Caco-2 (cell line): ENCODE results near the gene AGXT2. TPM values are rescaled to one million over a fixed set of nuclear protein-coding genes. Genes with fewer than 3 reads are reported as not detected.

Experiments used
- BruUV-seq: library from RNA; stranded (reverse); fragments of 400-500 nt; replicated peaks from 2 replicates; lab custom pipeline; 2021; lab: Mats Ljungman, UMichigan
- CTCF ChIA-PET: fragments of 300-600 bp; sonication (Branson Sonifier 250); formaldehyde crosslinking; loops from one replicate; lab custom pipeline; 2022; ENCODE audit warnings: antibody characterized with exemption; lab: Charles Lee
- POLR2A ChIA-PET: fragments of 300-600 bp; sonication (Branson Sonifier 250); formaldehyde crosslinking; loops from one replicate; lab custom pipeline; 2022; ENCODE audit warnings: antibody characterized with exemption; lab: Charles Lee
- DNase-seq, 2 experiments: peaks; one replicate each; pipeline versions ENCODE4 v3.0.0 to v3.0.0-alpha.2; 2020 to 2022
- H3K27me3 ChIP-seq: replicated peaks from 2 replicates; pipeline ENCODE4 v1.6.0; 2011; ENCODE audit warnings: low read length; ENCODE audit not compliant: control insufficient read depth, insufficient read depth
- H3K36me3 ChIP-seq: 2 replicates; pipeline ENCODE4 v1.5.1; 2011; ENCODE audit warnings: low read length; ENCODE audit not compliant: control insufficient read depth, insufficient read depth
- H3K4me1 ChIP-seq: fragments of 250-450 bp; sonication (Bioruptor Pico); 2 replicates; pipeline ENCODE4 v1.5.1; 2020; ENCODE audit warnings: mild to moderate bottlenecking
- H3K4me3 ChIP-seq: 2 replicates; pipeline ENCODE4 v1.5.1; 2011; ENCODE audit warnings: low read depth, mild to moderate bottlenecking, control low read depth, low read length
- H3K9me3 ChIP-seq: fragments of 250-450 bp; sonication (Bioruptor Pico); 2 replicates; pipeline ENCODE4 v1.5.1; 2020; ENCODE audit warnings: mild to moderate bottlenecking, moderate library complexity
- H3K27ac Mint-ChIP-seq: one replicate; pipeline ENCODE4 v1.8.0; 2022; ENCODE audit warnings: mixed read lengths; ENCODE audit not compliant: unreplicated experiment
- H3K27me3 Mint-ChIP-seq: one replicate; pipeline ENCODE4 v1.8.0; 2022; ENCODE audit warnings: mixed read lengths; ENCODE audit not compliant: insufficient read depth, unreplicated experiment
- H3K36me3 Mint-ChIP-seq: one replicate; pipeline ENCODE4 v1.8.0; 2022; ENCODE audit warnings: mild to moderate bottlenecking, mixed read lengths; ENCODE audit not compliant: insufficient read depth, unreplicated experiment
- H3K4me1 Mint-ChIP-seq: one replicate; pipeline ENCODE4 v1.8.0; 2022; ENCODE audit warnings: low read depth, mixed read lengths; ENCODE audit not compliant: unreplicated experiment
- H3K4me3 Mint-ChIP-seq: one replicate; pipeline ENCODE4 v1.8.0; 2022; ENCODE audit warnings: mild to moderate bottlenecking, moderate library complexity, mixed read lengths; ENCODE audit not compliant: unreplicated experiment
- H3K9me3 Mint-ChIP-seq: one replicate; pipeline ENCODE4 v1.8.0; 2022; ENCODE audit warnings: mixed read lengths; ENCODE audit not compliant: unreplicated experiment
- CTCF ChIP-seq, 2 experiments: fragments of 200-600 bp in 1 of 2; IDR thresholded peaks; 1 replicate in 1 of 2; 2 replicates in 1 of 2; pipeline versions ENCODE4 v1.5.1 to v1.8.0; 2011 to 2022; ENCODE audit warnings: antibody characterized with exemption in 1 of 2, control low read depth in 1 of 2, inconsistent platforms in 1 of 2, low read depth in 1 of 2, low read length in 1 of 2, mild to moderate bottlenecking in 1 of 2, moderate library complexity in 1 of 2; ENCODE audit not compliant: insufficient read depth in 1 of 2, severe bottlenecking in 1 of 2, unreplicated experiment in 1 of 2
- intact Hi-C: fragments of 100-400 bp; cut with micrococcal nuclease; formaldehyde crosslinking; loops from one replicate; pipeline ENCODE4 v1.10.0; 2022; ENCODE audit not compliant: unreplicated experiment
- total RNA-seq: library from RNA; stranded (reverse); gene quantifications from 2 replicates; pipeline ENCODE4 v1.2.3, GENCODE V29; 2022

Gene AGXT2
- total RNA-seq, 1 experiment from 2014 or later = not detected

GRCh38 chr5:35083150-35083549 is 35.4 kb upstream of the AGXT2 start:
- Mint-ChIP-seq H3K36me3 (no peaks in the 10 kb centered on the region), H3K9me3 (no peaks in the 10 kb centered on the region), H3K4me1 (no peaks in the 10 kb centered on the region), H3K27me3 (no peaks in the 10 kb centered on the region), H3K27ac (no peak overlapping the region), H3K4me3 (no peak overlapping the region)
- intact Hi-C loops = no loop called here
- BruUV-seq = no TSS peak
- no peak for DNase-seq
- ChIA-PET POLR2A (no interaction called here), CTCF (no interaction called here)
- Histone ChIP-seq H3K9me3 (no peaks in the 10 kb centered on the region), H3K36me3 (no peaks in the 10 kb centered on the region), H3K4me3 (no peak overlapping the region), H3K27me3 (0 out of 2 replicates have a peak, but pooled peaks cover 1% of the 10 kb centered on the region), H3K4me1 (no peaks in the 10 kb centered on the region)
- TF ChIP-seq CTCF (IDR thresholded peaks at IDR 0.05; ENCODE audit: insufficient read depth in 1 of 2, low read depth in 1 of 2, low read length in 1 of 2, severe bottlenecking in 1 of 2, unreplicated experiment in 1 of 2) = no peak

GRCh38 chr5:35082530-35082929 is 34.8 kb upstream of the AGXT2 start:
- Mint-ChIP-seq H3K4me1 (no peaks in the 10 kb centered on the region), H3K4me3 (no peak overlapping the region), H3K27ac (no peak overlapping the region), H3K36me3 (no peaks in the 10 kb centered on the region), H3K9me3 (peaks cover 6% of the 10 kb centered on the region), H3K27me3 (peaks cover 5% of the 10 kb centered on the region)
- DNase-seq = no peak
- Histone ChIP-seq H3K9me3 (no peaks in the 10 kb centered on the region), H3K27me3 (no peaks in the 10 kb centered on the region), H3K4me1 (no peaks in the 10 kb centered on the region), H3K36me3 (no peaks in the 10 kb centered on the region), H3K4me3 (no peak overlapping the region)
- intact Hi-C loops = no loop called here
- no peak for TF ChIP-seq CTCF (IDR thresholded peaks at IDR 0.05; ENCODE audit: insufficient read depth in 1 of 2, low read depth in 1 of 2, low read length in 1 of 2, severe bottlenecking in 1 of 2, unreplicated experiment in 1 of 2)
- no TSS peak for BruUV-seq
- POLR2A ChIA-PET = no interaction called here
- CTCF ChIA-PET = no interaction called here

GRCh38 chr5:35081134-35081533 is 33.4 kb upstream of the AGXT2 start:
- Histone ChIP-seq H3K27me3 (no peaks in the 10 kb centered on the region), H3K4me1 (no peaks in the 10 kb centered on the region), H3K9me3 (no peaks in the 10 kb centered on the region), H3K4me3 (no peak overlapping the region), H3K36me3 (no peaks in the 10 kb centered on the region)
- DNase-seq = no peak
- intact Hi-C loops = no loop called here
- ChIA-PET CTCF (no interaction called here), POLR2A (no interaction called here)
- Mint-ChIP-seq H3K9me3 (peaks cover 7% of the 10 kb centered on the region), H3K4me1 (no peaks in the 10 kb centered on the region), H3K36me3 (no peaks in the 10 kb centered on the region), H3K27me3 (peaks cover 10% of the 10 kb centered on the region), H3K4me3 (no peak overlapping the region), H3K27ac (no peak overlapping the region)
- TF ChIP-seq CTCF (IDR thresholded peaks at IDR 0.05; ENCODE audit: insufficient read depth in 1 of 2, low read depth in 1 of 2, low read length in 1 of 2, severe bottlenecking in 1 of 2, unreplicated experiment in 1 of 2) = no peak
- BruUV-seq = no TSS peak
